ENCODE measurements around the gene DMRT1. TPM values are rescaled to one million over a fixed set of nuclear protein-coding genes. Genes with fewer than 3 reads are reported as not detected.
"Not testable (repeated sequence)": the region's sequence is repeated elsewhere in the genome, so short reads cannot be mapped to it uniquely, and the experiment has no call there.

Gene DMRT1
- total RNA-seq, 1 donor from 2014 or later: not detected

DNA sequence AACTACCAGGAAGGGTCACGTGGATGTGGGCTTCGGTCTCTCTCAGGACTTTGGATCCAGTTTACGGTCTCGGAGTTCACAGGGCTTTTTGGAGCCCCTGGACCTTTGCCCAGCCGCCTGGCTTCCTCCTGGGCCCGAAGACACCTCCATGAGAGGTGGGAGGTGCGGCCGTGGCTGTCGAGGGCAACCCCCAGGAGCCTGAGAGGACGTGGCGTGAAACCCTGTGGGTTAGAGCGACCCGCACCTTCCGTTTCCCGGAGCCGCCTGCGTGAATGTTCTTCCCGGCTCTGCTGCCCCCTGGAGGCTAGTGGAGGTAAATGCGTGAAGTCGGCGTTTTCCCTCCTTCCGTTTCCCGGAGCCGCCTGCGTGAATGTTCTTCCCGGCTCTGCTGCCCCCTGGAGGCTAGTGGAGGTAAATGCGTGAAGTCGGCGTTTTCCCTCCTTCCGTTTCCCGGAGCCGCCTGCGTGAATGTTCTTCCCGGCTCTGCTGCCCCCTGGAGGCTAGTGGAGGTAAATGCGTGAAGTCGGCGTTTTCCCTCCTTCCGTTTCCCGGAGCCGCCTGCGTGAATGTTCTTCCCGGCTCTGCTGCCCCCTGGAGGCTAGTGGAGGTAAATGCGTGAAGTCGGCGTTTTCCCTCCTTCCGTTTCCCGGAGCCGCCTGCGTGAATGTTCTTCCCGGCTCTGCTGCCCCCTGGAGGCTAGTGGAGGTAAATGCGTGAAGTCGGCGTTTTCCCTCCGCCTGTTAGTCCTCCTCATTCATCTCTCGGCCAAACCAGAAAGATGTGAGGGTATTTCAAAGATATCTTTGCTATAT, 157.0 kb downstream of the DMRT1 start:
- H3K4me1 Mint-ChIP-seq; H3K4me3 Mint-ChIP-seq; H3K27ac Mint-ChIP-seq (ENCODE audit: unreplicated experiment); H3K9me3 Mint-ChIP-seq; DNase-seq (ENCODE audit: low read depth, low spot score); H3K36me3 Mint-ChIP-seq (ENCODE audit: low read depth): not testable (repeated sequence)
- TF ChIP-seq, protein P1, sequence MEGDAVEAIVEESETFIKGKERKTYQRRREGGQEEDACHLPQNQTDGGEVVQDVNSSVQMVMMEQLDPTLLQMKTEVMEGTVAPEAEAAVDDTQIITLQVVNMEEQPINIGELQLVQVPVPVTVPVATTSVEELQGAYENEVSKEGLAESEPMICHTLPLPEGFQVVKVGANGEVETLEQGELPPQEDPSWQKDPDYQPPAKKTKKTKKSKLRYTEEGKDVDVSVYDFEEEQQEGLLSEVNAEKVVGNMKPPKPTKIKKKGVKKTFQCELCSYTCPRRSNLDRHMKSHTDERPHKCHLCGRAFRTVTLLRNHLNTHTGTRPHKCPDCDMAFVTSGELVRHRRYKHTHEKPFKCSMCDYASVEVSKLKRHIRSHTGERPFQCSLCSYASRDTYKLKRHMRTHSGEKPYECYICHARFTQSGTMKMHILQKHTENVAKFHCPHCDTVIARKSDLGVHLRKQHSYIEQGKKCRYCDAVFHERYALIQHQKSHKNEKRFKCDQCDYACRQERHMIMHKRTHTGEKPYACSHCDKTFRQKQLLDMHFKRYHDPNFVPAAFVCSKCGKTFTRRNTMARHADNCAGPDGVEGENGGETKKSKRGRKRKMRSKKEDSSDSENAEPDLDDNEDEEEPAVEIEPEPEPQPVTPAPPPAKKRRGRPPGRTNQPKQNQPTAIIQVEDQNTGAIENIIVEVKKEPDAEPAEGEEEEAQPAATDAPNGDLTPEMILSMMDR (conservative IDR thresholded peaks at IDR 0.05): peak; percentile 69
- peaks cover 38% of the 10 kb centered on the region for H3K27me3 Mint-ChIP-seq (ENCODE audit: low read depth)

DNA sequence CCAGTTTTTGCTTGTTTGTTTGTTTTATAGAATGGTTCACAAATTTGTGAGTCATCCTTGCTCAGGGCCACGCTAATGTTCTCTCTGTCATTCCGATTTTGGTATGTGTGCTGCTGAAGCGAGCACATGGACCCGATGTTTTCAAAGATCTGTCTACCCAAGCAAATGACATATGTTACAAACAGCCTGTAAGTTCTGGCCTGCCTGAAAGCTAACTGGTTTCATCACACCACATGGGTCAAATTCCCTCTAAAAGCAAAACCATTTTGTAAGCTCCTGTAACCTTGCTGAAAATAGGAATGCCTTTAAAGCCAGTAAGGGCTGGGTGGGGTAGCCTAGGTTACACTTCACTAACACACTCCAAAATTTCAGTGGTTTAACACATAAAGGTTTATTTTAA, 160.3 kb downstream of the DMRT1 start:
- Mint-ChIP-seq H3K36me3 (ENCODE audit: low read depth) (no peaks in the 10 kb centered on the region), H3K27ac (ENCODE audit: unreplicated experiment) (no peak overlapping the region), H3K4me1 (no peaks in the 10 kb centered on the region), H3K9me3 (no peaks in the 10 kb centered on the region), H3K27me3 (ENCODE audit: low read depth) (peaks cover 15% of the 10 kb centered on the region), H3K4me3 (no peak overlapping the region)
- DNase-seq (ENCODE audit: low read depth, low spot score): no peak
- TF ChIP-seq, protein P1 (conservative IDR thresholded peaks at IDR 0.05): no peak

DNA sequence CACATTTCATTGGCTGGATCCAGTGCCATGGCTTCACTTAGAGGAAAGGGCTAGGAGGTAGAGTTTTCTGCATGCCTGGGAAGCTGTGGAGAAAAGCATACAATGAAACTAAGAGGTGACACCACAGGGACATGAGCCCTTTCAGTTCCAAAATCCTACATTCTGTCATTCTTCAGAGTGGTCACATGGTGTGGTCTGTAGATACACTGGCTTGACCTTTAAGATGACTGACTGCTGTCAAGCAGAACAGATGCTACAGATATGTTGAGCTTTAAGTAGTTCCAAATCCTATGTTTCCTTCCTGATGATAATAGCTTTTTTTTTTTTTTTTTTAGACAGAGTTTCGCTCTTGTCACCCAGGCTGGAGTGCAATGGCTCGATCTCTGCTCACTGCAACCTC, 161.2 kb downstream of the DMRT1 start:
- TF ChIP-seq, protein P1 (conservative IDR thresholded peaks at IDR 0.05): no peak
- Mint-ChIP-seq H3K27me3 (ENCODE audit: low read depth) (peaks cover 16% of the 10 kb centered on the region), H3K27ac (ENCODE audit: unreplicated experiment) (no peak overlapping the region), H3K36me3 (ENCODE audit: low read depth) (no peaks in the 10 kb centered on the region), H3K4me3 (no peak overlapping the region), H3K4me1 (no peaks in the 10 kb centered on the region), H3K9me3 (no peaks in the 10 kb centered on the region)
- no peak for DNase-seq (ENCODE audit: low read depth, low spot score)

DNA sequence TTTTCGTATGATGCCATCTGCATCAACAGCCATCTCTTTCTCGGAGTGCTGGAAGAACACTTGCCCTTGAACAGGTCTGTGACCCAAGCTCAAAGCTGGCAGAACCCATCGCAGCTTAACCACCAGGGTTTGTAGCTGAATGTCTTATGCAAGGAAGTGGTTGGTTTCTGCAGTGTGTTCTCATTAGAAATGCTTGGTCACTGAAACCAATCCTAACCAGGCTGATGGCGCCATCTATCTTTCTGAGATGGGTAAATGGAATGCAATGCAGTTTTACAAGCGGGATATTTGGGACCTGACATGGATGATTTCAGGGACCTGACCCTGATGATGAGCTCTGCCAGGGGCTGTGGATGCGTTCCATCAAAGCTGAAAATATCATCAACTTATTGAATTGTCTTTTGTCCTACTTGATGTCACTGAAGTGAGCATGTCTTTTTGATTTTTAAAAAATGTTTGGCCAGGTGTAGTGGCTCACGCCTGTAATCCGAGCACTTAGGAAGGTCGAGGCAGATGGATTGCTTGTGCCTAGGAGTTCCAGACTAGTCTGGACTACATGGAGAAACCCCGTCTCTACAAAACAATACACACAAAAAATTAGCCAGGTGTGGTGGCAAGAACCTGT, 163.7 kb downstream of the DMRT1 start:
- H3K4me3 Mint-ChIP-seq: no peak overlapping the region
- TF ChIP-seq, protein P1 (conservative IDR thresholded peaks at IDR 0.05): peak; percentile 68
- DNase-seq (ENCODE audit: low read depth, low spot score): peak; percentile 18
- H3K4me1 Mint-ChIP-seq: peaks cover 3% of the 10 kb centered on the region
- no peaks in the 10 kb centered on the region for H3K9me3 Mint-ChIP-seq
- no peak overlapping the region for H3K27ac Mint-ChIP-seq (ENCODE audit: unreplicated experiment)
- no peaks in the 10 kb centered on the region for H3K36me3 Mint-ChIP-seq (ENCODE audit: low read depth)
- H3K27me3 Mint-ChIP-seq (ENCODE audit: low read depth): peaks cover 36% of the 10 kb centered on the region

DNA sequence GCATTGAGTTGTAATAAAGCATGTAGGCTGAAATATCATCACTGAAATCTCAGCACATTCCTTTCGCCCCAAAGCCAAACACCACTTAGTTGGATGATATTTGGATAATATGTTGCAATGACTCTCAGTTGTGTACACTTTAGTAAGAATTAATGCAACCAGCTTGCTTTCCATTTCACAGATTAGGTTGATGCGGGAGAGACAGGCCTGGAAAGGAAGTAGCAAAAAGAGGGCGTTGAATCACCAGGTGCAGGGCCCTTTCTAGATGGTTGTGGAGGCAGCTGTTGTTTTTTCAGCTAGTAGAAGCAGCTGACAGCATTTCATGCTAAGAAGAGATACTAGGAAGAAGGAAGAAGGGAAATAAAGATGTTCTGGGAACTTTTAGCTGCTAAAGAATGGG, 165.8 kb downstream of the DMRT1 start:
- peaks cover 3% of the 10 kb centered on the region for H3K4me1 Mint-ChIP-seq
- no peak overlapping the region for H3K4me3 Mint-ChIP-seq
- TF ChIP-seq, protein P1 (conservative IDR thresholded peaks at IDR 0.05): no peak
- H3K27me3 Mint-ChIP-seq (ENCODE audit: low read depth): peaks cover 42% of the 10 kb centered on the region
- H3K27ac Mint-ChIP-seq (ENCODE audit: unreplicated experiment): no peak overlapping the region
- no peaks in the 10 kb centered on the region for H3K36me3 Mint-ChIP-seq (ENCODE audit: low read depth)
- DNase-seq (ENCODE audit: low read depth, low spot score): no peak
- no peaks in the 10 kb centered on the region for H3K9me3 Mint-ChIP-seq
